ENCODE results near the gene TRIM34. TPM values are rescaled to one million over a fixed set of nuclear protein-coding genes. Genes with fewer than 3 reads are reported as not detected.

Gene TRIM34
- total and polyA plus RNA-seq, 4 donors: 1.7 to 3.8 (median 2.5) TPM

GRCh38 chr11:5591613-5592012, 33.2 kb upstream of the TRIM34 start:
- no peak for TF ChIP-seq ZBTB33 (IDR thresholded peaks at IDR 0.05)
- no peak for TF ChIP-seq SP1 (IDR thresholded peaks at IDR 0.05)
- no peak for TF ChIP-seq FOXA1 (IDR thresholded peaks at IDR 0.05)
- TF ChIP-seq ATF3 (IDR thresholded peaks at IDR 0.05): no peak
- TF ChIP-seq YY1 (IDR thresholded peaks at IDR 0.05): no peak
- TF ChIP-seq GABPA (IDR thresholded peaks at IDR 0.05 in 1 of 2, conservative IDR thresholded peaks at IDR 0.05 in 1 of 2): no peak
- TF ChIP-seq MAX (IDR thresholded peaks at IDR 0.05): no peak
- no peak for TF ChIP-seq JUND (IDR thresholded peaks at IDR 0.05)
- no peak for TF ChIP-seq FOXA2 (IDR thresholded peaks at IDR 0.05)
- no peak for TF ChIP-seq NR2F2 (IDR thresholded peaks at IDR 0.05)
- no peak for TF ChIP-seq EGR1 (IDR thresholded peaks at IDR 0.05; ENCODE audit: low read depth in 2 of 2)
- TF ChIP-seq RXRA (IDR thresholded peaks at IDR 0.05): no peak
- no peak for TF ChIP-seq TAF1 (conservative IDR thresholded peaks at IDR 0.05)
- TF ChIP-seq REST (IDR thresholded peaks at IDR 0.05): no peak
- TF ChIP-seq CTCF (IDR thresholded peaks at IDR 0.05; ENCODE audit: low read depth, low read length, missing input control): no peak
- no peak for TF ChIP-seq HNF4A (conservative IDR thresholded peaks at IDR 0.05)
- no peak for TF ChIP-seq RAD21 (IDR thresholded peaks at IDR 0.05)
- no peak overlapping the region for H3K27ac ChIP-seq (ENCODE audit: low read depth in 1 of 2, low read length in 2 of 2)
- DNase-seq (ENCODE audit: low spot score): no peak
- H3K36me3 ChIP-seq (ENCODE audit: control insufficient read depth in 4 of 4, insufficient read depth in 3 of 4, low read depth in 1 of 4, low read length in 3 of 4): no peaks in the 10 kb centered on the region
- H3K27me3 ChIP-seq (ENCODE audit: control insufficient read depth in 4 of 4, insufficient read depth in 4 of 4, low read length in 3 of 4): no peaks in the 10 kb centered on the region
- peaks cover 0 to 2% (median 1%) of the 10 kb centered on the region in 4 donors for H3K4me1 ChIP-seq (ENCODE audit: control insufficient read depth in 4 of 4, insufficient read depth in 4 of 4, low read length in 3 of 4)
- no peak overlapping the region for H3K4me3 ChIP-seq (ENCODE audit: low read depth in 1 of 3, low read length in 3 of 3)
- 74% methylated on average over 3 of the region's 3 CpGs for WGBS
- H3K9me3 ChIP-seq (ENCODE audit: control insufficient read depth in 4 of 4, low read length in 3 of 4): no peaks in the 10 kb centered on the region
- H3K9ac ChIP-seq (ENCODE audit: low read depth in 1 of 2, low read length in 2 of 2): no peak overlapping the region

GRCh38 chr11:5592615-5593014, 32.2 kb upstream of the TRIM34 start:
- WGBS: 93% methylated on average over 5 of the region's 5 CpGs
- H3K9me3 ChIP-seq (ENCODE audit: control insufficient read depth in 4 of 4, low read length in 3 of 4): no peaks in the 10 kb centered on the region
- no peaks in the 10 kb centered on the region for H3K36me3 ChIP-seq (ENCODE audit: control insufficient read depth in 4 of 4, insufficient read depth in 3 of 4, low read depth in 1 of 4, low read length in 3 of 4)
- H3K9ac ChIP-seq (ENCODE audit: low read depth in 1 of 2, low read length in 2 of 2): no peak overlapping the region
- no peak overlapping the region for H3K27ac ChIP-seq (ENCODE audit: low read depth in 1 of 2, low read length in 2 of 2)
- peaks cover 1 to 10% (median 6%) of the 10 kb centered on the region in 4 donors for H3K4me1 ChIP-seq (ENCODE audit: control insufficient read depth in 4 of 4, insufficient read depth in 4 of 4, low read length in 3 of 4)
- TF ChIP-seq MAX (IDR thresholded peaks at IDR 0.05) (no peak), HNF4G (IDR thresholded peaks at IDR 0.05) (no peak), EGR1 (IDR thresholded peaks at IDR 0.05; ENCODE audit: low read depth in 2 of 2) (no peak), SP1 (IDR thresholded peaks at IDR 0.05) (no peak), RAD21 (IDR thresholded peaks at IDR 0.05) (no peak), CTCF (IDR thresholded peaks at IDR 0.05; ENCODE audit: low read depth, low read length, missing input control) (no peak), ZBTB33 (IDR thresholded peaks at IDR 0.05) (no peak), FOXA1 (IDR thresholded peaks at IDR 0.05) (no peak), ATF3 (IDR thresholded peaks at IDR 0.05) (no peak)
- DNase-seq (ENCODE audit: low spot score): no peak
- H3K27me3 ChIP-seq (ENCODE audit: control insufficient read depth in 4 of 4, insufficient read depth in 4 of 4, low read length in 3 of 4): no peaks in the 10 kb centered on the region
- H3K4me3 ChIP-seq (ENCODE audit: low read depth in 1 of 3, low read length in 3 of 3): no peak overlapping the region

Measured in liver (tissue), 9 donors.